Ishikawa (cell line): ENCODE data around the gene PIK3C2B.

Source experiments
- EGR1 ChIP-seq: IDR thresholded peaks from 2 replicates; pipeline ENCODE4 v1.6.1; 2012
- RAD21 ChIP-seq: IDR thresholded peaks from 2 replicates; pipeline ENCODE4 v1.6.1; 2012; ENCODE audit warnings: low read depth
- TEAD4 ChIP-seq: IDR thresholded peaks from 2 replicates; pipeline ENCODE4 v1.6.1; 2012
- YY1 ChIP-seq: IDR thresholded peaks from 2 replicates; pipeline ENCODE4 v1.6.1; 2012; ENCODE audit warnings: low read depth
- ZBTB7A ChIP-seq: IDR thresholded peaks from 2 replicates; pipeline ENCODE4 v1.6.1; 2012; ENCODE audit warnings: low read depth
- TF ChIP-seq, protein P1 (sequence below): IDR thresholded peaks from 2 replicates; pipeline ENCODE4 v1.6.1; 2012; ENCODE audit warnings: low read depth, mild to moderate bottlenecking
- TF ChIP-seq, protein P2 (sequence below): IDR thresholded peaks from 2 replicates; pipeline ENCODE4 v1.6.1; 2012

PIK3C2B gene

DNA sequence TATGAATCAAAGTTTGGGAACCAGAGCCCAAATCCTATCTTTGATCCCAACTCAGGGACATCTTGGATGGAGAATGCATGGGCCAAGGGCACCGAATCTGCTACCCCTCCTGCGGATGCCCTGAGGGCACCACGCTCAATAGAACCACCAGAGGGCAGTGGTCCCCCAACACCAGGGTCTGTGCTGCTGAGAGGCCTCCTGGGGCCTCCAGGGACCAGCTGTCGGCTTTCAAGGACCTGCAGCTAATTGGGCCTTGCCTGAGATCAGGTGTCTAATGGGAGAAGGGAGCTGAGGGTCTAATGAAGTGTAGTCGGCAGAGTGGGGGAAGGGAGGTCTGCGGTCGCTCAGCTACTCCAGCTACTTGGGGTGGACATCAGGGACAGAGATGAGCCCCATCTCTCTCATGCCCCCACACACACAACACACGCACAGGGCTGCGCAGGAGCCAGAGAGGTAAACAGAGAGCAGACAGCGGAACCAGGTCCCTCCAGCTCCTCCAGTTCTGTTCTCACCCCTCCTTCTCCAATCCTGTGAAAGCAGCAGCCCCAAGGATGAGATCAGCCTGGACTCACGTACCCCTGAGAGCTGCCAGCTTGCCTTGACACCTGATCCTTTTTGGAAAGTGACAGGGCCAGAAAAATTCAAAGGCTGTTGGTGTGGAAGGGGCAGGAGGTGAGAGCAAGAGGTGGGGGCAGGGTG lies 48.0 kb downstream of the PIK3C2B start:
- TF ChIP-seq YY1, result no peak
- TF ChIP-seq ZBTB7A, result no peak
- TF ChIP-seq, protein P1, sequence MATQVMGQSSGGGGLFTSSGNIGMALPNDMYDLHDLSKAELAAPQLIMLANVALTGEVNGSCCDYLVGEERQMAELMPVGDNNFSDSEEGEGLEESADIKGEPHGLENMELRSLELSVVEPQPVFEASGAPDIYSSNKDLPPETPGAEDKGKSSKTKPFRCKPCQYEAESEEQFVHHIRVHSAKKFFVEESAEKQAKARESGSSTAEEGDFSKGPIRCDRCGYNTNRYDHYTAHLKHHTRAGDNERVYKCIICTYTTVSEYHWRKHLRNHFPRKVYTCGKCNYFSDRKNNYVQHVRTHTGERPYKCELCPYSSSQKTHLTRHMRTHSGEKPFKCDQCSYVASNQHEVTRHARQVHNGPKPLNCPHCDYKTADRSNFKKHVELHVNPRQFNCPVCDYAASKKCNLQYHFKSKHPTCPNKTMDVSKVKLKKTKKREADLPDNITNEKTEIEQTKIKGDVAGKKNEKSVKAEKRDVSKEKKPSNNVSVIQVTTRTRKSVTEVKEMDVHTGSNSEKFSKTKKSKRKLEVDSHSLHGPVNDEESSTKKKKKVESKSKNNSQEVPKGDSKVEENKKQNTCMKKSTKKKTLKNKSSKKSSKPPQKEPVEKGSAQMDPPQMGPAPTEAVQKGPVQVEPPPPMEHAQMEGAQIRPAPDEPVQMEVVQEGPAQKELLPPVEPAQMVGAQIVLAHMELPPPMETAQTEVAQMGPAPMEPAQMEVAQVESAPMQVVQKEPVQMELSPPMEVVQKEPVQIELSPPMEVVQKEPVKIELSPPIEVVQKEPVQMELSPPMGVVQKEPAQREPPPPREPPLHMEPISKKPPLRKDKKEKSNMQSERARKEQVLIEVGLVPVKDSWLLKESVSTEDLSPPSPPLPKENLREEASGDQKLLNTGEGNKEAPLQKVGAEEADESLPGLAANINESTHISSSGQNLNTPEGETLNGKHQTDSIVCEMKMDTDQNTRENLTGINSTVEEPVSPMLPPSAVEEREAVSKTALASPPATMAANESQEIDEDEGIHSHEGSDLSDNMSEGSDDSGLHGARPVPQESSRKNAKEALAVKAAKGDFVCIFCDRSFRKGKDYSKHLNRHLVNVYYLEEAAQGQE, result no peak
- TF ChIP-seq TEAD4, result no peak
- TF ChIP-seq, protein P2, sequence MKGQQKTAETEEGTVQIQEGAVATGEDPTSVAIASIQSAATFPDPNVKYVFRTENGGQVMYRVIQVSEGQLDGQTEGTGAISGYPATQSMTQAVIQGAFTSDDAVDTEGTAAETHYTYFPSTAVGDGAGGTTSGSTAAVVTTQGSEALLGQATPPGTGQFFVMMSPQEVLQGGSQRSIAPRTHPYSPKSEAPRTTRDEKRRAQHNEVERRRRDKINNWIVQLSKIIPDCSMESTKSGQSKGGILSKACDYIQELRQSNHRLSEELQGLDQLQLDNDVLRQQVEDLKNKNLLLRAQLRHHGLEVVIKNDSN, result no peak
- peak; percentile 79 for TF ChIP-seq RAD21

DNA sequence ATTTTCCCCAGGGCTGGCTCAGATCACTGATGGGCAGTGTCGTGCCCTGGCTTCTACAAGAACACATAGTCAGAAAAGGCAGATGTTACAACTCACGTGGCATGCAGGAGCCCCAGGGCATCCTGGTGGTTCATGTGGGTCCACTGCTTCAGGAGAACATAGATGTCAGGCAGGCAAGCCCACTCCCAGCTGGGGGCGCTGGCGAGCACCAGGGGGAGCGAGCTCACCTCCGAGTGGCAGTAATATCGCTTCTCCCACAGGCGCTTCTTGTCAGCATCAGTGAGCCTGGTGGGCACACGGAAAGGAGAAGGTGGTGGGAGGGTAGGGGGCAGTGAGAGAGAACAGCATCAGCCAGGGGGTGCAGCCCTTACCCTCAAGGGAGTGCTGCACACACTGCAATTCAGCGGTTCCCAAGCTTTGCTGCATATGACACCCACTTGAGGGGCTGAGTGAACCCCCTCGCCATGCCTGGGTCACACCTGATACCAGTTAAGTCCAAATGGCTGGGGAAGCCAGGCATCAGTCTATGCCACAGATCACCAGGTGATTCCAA lies 48.7 kb downstream of the PIK3C2B start:
- peak; percentile 40; the same call in 1 of the 2 replicates for TF ChIP-seq RAD21
- TF ChIP-seq EGR1, result no peak
